ENCODE measurements around the gene CDC42BPB.

Gene CDC42BPB

GRCh38 chr14:102957222-102957621 lies 100.1 kb downstream of the CDC42BPB start:
- peak in 1 of 3 donors; percentile 37 for DNase-seq

- no peak for DNase-seq
Observed at GRCh38 chr14:102955636-102956408, 101.5 kb downstream of the CDC42BPB start.

- DNase-seq, result no peak
Observed at GRCh38 chr14:102954081-102954789, 103.1 kb downstream of the CDC42BPB start.

- no peak for DNase-seq
Observed at GRCh38 chr14:102953100-102953499, 104.2 kb downstream of the CDC42BPB start.

- DNase-seq, result no peak
Observed at GRCh38 chr14:102952276-102952675, 105.1 kb downstream of the CDC42BPB start.

GRCh38 chr14:102951799-102952198 lies 105.5 kb downstream of the CDC42BPB start:
- DNase-seq, result no peak

- DNase-seq, result no peak
Observed at GRCh38 chr14:102951034-102951433, 106.3 kb downstream of the CDC42BPB start.

GRCh38 chr14:102949801-102950451 lies 107.4 kb downstream of the CDC42BPB start:
- DNase-seq, result no peak

GRCh38 chr14:102949062-102949800 lies 108.1 kb downstream of the CDC42BPB start:
- DNase-seq, result peak; percentile 35 to 65 (median 44)

- DNase-seq, result no peak
Observed at GRCh38 chr14:102948698-102949061, 108.7 kb downstream of the CDC42BPB start.

GRCh38 chr14:102947321-102948103 lies 109.8 kb downstream of the CDC42BPB start:
- DNase-seq, result no peak

- DNase-seq, result no peak
Observed at GRCh38 chr14:102945346-102946130, 111.8 kb downstream of the CDC42BPB start.

- no peak for DNase-seq
Observed at GRCh38 chr14:102944448-102945330, 112.7 kb downstream of the CDC42BPB start.

- DNase-seq, result no peak
Observed at GRCh38 chr14:102943979-102944378, 113.4 kb downstream of the CDC42BPB start.

- no peak for DNase-seq
Observed at GRCh38 chr14:102943454-102943853, 113.9 kb downstream of the CDC42BPB start.

- no peak for DNase-seq
Observed at GRCh38 chr14:102942069-102942468, 115.3 kb downstream of the CDC42BPB start.

- DNase-seq, result no peak
Observed at GRCh38 chr14:102941419-102942011, 115.8 kb downstream of the CDC42BPB start.

- no peak for DNase-seq
Observed at GRCh38 chr14:102940729-102941362, 116.5 kb downstream of the CDC42BPB start.

- no peak for DNase-seq
Observed at GRCh38 chr14:102939820-102940561, 117.4 kb downstream of the CDC42BPB start.
